Measurements from ENCODE around the gene AIMP1. TPM values are rescaled to one million over a fixed set of nuclear protein-coding genes. Genes with fewer than 3 reads are reported as not detected.
"Not testable (repeated sequence)": the region's sequence is repeated elsewhere in the genome, so short reads cannot be mapped to it uniquely, and the experiment has no call there.

AIMP1 gene
- total RNA-seq, 3 donors from 2014 or later = 25.3 to 34.4 (median 28.2) TPM

- Histone ChIP-seq H3K36me3 (no peaks in the 10 kb centered on the region), H3K27me3 (no peaks in the 10 kb centered on the region), H3K27ac (no peak overlapping the region), H3K4me3 (no peak overlapping the region), H3K9me3 (no peaks in the 10 kb centered on the region), H3K4me1 (peaks cover 0 to 23% of the 10 kb centered on the region in 2 donors)
- no peak for DNase-seq (ENCODE audit: low spot score in 2 of 2)
- TF ChIP-seq CTCF (IDR thresholded peaks at IDR 0.05) (no peak), POLR2AphosphoS5 (IDR thresholded peaks at IDR 0.05) (no peak), POLR2A (IDR thresholded peaks at IDR 0.05) (no peak)
- intact Hi-C loops (cut with DNase I; ENCODE audit: low total_unique reads) = no loop called here
These were observed 2.2 kb downstream of the AIMP1 start for GRCh38 chr4:106318511-106318910.

DNA sequence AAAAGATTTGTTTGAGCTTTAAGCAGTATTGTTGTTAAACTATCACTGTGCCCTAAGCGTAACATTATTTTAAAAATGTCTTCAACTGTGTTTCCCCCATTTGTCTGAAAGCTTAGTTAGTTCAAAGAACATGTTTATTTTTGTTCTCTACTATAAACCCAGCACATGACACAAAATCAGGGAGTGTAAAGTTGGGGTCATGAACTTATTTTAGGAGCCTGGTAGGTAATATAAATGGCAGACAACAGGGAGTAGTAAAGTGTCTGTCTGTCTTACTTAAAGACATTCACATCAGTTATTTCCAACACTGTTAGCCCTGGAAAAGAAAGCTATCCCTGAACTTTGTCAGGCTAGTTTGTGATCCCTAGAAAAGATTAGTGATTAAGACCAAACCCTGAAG lies 3.9 kb downstream of the AIMP1 start:
- Histone ChIP-seq H3K27me3 (no peaks in the 10 kb centered on the region), H3K36me3 (no peaks in the 10 kb centered on the region), H3K4me3 (no peak overlapping the region), H3K4me1 (peaks cover 0 to 17% of the 10 kb centered on the region in 2 donors), H3K27ac (no peak overlapping the region), H3K9me3 (no peaks in the 10 kb centered on the region)
- no peak for TF ChIP-seq POLR2AphosphoS5 (IDR thresholded peaks at IDR 0.05)
- TF ChIP-seq CTCF (IDR thresholded peaks at IDR 0.05) = no peak
- TF ChIP-seq POLR2A (IDR thresholded peaks at IDR 0.05) = no peak
- intact Hi-C loops (cut with DNase I; ENCODE audit: low total_unique reads) = no loop called here
- DNase-seq (ENCODE audit: low spot score in 2 of 2) = no peak

DNA sequence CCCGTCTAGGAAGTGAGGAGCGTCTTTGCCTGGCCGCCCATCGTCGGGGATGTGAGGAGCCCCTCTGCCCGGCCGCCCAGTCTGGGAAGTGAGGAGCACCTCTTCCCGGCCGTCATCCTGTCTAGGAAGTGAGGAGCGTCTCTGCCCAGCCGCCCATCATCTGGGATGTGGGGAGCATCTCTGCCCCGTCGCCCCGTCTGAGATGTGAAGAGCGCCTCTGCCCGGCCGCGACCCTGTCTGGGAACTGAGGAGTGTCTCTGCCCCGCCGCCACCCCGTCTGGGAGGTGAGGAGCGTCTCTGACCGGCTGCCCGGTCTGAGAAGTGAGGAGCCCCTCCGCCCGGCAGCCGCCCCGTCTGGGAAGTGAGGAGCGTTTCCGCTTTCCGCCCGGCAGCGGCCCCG lies 4.8 kb downstream of the AIMP1 start:
- DNase-seq (ENCODE audit: low spot score in 2 of 2); H3K36me3 ChIP-seq; H3K27me3 ChIP-seq; H3K27ac ChIP-seq; H3K4me3 ChIP-seq; intact Hi-C loops (cut with DNase I; ENCODE audit: low total_unique reads); H3K9me3 ChIP-seq: not testable (repeated sequence)
- H3K4me1 ChIP-seq = peaks cover 0 to 16% of the 10 kb centered on the region in 2 donors

DNA sequence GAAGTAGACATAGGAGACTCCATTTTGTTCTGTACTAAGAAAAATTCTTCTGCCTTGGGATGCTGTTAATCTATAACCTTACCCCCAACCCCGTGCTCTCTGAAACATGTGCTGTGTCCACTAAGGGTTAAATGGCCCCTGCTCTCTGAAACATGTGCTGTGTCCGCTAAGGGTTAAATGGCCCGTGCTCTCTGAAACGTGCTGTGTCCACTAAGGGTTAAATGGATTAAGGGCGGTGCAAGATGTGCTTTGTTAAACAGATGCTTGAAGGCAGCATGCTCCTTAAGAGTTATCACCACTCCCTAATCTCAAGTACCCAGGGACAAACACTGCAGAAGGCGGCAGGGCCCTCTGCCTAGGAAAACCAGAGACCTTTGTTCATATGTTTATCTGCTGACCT lies 5.5 kb downstream of the AIMP1 start:
- H3K9me3 ChIP-seq; DNase-seq (ENCODE audit: low spot score in 2 of 2); H3K27ac ChIP-seq; H3K27me3 ChIP-seq; intact Hi-C loops (cut with DNase I; ENCODE audit: low total_unique reads); H3K36me3 ChIP-seq; H3K4me3 ChIP-seq: not testable (repeated sequence)
- H3K4me1 ChIP-seq = peaks cover 0 to 16% of the 10 kb centered on the region in 2 donors

DNA sequence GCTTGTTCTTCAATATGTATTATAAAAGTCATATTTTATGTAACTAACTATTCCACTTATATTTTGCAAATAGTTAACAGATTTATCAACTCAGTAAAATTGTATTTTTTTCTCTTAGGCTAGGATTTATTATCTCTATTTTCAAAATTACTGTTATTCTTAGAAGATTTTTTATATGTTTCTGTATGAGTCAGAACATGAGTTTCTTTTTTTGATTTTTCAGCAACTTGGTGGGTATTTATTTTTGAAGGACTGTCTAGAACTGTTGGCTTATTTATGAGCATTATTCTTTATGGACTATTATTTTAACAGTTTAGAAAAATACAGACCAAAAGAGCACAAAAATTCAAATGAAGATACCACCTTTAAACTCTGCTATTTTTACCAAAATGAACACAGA lies 6.8 kb downstream of the AIMP1 start:
- no peak for DNase-seq (ENCODE audit: low spot score in 2 of 2)

GRCh38 chr4:106325800-106326199 lies 9.4 kb downstream of the AIMP1 start:
- no peak overlapping the region for H3K27ac ChIP-seq
- H3K4me3 ChIP-seq = no peak overlapping the region
- no peak for TF ChIP-seq POLR2AphosphoS5 (IDR thresholded peaks at IDR 0.05)
- TF ChIP-seq POLR2A (IDR thresholded peaks at IDR 0.05) = no peak
- TF ChIP-seq CTCF (IDR thresholded peaks at IDR 0.05) = no peak
- H3K4me1 ChIP-seq = no peaks in the 10 kb centered on the region
- H3K27me3 ChIP-seq = no peaks in the 10 kb centered on the region
- H3K9me3 ChIP-seq = no peaks in the 10 kb centered on the region
- intact Hi-C loops (cut with DNase I; ENCODE audit: low total_unique reads) = no loop called here
- H3K36me3 ChIP-seq = no peaks in the 10 kb centered on the region
- DNase-seq (ENCODE audit: low spot score in 2 of 2) = no peak

More for the DNA sequence above, 6.8 kb downstream of the AIMP1 start:
- no peak for TF ChIP-seq CTCF (IDR thresholded peaks at IDR 0.05)
- no peak for TF ChIP-seq POLR2A (IDR thresholded peaks at IDR 0.05)
- Histone ChIP-seq H3K9me3 (no peaks in the 10 kb centered on the region), H3K27ac (no peak overlapping the region), H3K27me3 (no peaks in the 10 kb centered on the region), H3K4me1 (peaks cover 0 to 6% of the 10 kb centered on the region in 2 donors), H3K36me3 (no peaks in the 10 kb centered on the region), H3K4me3 (no peak overlapping the region)
- intact Hi-C loops (cut with DNase I; ENCODE audit: low total_unique reads) = no loop called here
